CD4-positive, alpha-beta T cell treated with Interferon alpha-2 for 1 hour (primary cell): Measurements from ENCODE around the gene SEPHS1.
"Not testable (repeated sequence)": the region's sequence is repeated elsewhere in the genome, so short reads cannot be mapped to it uniquely, and the experiment has no call there.

Experiments
- DNase-seq, 2 donors: peaks; one replicate each; pipeline ENCODE4 v3.0.0-alpha.2; 2020 to 2022

SEPHS1 gene

DNA sequence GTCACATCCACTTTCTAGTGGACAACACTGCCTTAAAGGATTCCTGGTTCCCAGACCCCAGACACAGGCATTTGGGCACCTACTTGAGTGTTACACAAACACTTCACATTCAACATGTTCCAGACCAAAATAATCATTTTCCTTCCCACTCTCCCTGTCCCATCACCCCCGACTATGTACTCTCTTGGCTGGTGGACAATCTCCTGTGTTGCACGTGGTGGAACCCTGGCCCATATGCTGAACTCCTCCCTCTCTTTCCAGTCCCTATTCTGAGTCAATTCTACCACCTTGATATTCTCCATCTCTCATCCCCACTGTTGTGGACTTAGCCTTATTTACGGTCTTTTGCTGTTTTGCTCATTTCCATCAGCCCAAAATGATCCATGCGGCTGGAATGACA, 8.3 kb upstream of the SEPHS1 start:
- DNase-seq: no peak

DNA sequence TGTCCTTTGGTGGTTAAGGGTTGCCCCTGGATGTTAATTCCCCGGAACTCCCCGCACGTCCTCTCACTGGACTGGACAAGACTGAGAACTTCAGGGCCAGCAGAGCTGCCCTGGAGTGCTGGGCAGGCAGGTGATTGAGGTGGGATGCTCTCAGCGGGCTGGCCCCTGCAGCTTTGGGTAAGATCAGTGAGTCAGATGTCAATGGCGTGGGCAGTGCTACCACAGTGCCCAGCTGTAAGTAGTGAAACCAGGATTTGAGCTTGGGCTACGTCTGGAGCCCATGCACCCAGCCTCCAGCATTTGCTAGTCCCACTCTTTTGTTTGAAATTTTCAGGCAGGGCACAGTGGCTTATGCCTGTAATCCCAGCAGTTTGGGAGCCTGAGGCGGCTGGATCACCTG, 6.7 kb upstream of the SEPHS1 start:
- no peak for DNase-seq

DNA sequence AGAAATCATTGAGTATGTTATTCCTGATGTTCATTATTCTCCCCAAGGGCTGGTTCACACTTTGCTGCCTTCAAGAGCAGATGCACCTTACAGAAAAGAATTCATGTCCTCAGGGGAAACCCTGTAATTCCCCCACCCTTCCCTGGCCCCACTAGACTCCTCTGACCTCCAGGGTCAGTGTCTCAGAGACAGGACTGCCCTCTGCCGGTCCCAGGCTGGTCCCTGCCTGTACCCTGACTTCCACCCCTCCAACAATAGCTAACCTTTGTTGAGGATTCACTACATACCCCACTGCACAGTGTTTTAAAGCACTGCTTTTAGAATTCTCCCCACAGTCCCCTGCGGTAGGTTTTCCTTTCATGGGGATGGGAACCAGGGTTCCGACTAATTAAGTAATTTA, 4.4 kb upstream of the SEPHS1 start:
- DNase-seq: peak in 1 of 2 donors; percentile 12

DNA sequence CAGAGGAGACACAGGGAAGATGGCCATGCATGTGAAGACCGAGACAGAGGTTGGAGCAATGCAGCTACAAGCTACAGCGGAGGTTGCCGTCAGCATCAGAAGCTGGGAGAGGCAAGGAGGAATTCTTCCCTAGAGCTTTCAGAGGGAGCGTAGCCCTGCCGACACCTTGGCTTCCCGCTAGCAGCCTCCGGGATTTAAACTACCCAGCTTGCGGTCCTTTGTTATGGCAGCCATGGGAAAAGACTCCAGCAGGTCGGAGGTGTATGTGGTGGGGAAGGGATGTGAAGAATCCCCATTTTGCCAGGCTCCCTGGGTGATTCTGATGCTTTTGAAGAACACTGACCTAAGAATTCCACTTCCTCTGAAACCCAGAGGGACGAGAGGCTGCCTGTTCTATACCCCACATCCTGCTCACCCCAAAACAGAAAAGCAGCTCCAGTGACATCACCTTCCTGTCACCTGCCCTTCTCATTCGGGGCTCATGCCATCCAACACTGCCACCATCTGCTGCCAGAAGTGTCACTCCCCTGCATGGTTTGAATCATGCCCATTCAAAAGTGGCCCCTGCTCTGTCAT, 3.3 kb upstream of the SEPHS1 start:
- peak; percentile 28 to 61 for DNase-seq

DNA sequence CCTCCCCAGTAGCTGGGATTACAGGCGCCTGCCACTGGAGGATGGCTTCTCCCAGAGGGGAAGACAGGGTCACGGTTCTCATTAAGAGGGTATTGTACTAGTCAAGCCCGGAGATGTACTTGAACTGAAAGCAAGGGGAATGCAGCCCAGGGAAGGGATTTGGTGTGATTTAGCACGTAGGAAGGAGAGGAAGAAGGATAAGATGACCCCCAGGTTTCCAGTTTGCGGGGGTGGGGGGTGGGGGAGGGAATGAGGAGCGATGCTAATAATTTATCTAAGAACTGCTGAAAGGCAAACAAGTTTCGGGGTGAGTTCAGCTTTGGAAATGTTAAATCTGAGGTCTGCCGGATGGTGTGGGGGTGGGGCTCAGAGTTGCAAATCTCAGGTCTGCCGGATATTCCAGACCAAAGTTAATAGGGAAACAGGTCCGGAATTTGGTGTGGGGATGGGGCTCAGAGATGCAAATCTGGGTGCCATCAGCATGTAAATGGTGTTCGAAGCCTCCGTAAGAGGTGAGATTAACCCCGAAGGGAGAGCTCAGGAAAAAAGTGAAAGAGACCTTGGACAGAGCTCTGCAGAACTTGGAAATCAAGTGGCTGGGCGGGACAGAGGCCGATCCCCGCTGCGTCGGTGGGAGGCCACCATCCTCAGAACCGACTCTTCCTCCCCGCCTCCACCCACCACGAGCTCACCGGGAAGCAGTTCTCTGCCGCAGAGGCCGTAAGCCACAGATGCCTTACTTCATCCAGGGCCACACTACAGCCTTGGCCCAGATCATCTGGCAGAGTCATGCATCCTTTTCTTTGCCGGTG, 1.6 kb upstream of the SEPHS1 start:
- DNase-seq: peak; percentile 7 to 21

DNA sequence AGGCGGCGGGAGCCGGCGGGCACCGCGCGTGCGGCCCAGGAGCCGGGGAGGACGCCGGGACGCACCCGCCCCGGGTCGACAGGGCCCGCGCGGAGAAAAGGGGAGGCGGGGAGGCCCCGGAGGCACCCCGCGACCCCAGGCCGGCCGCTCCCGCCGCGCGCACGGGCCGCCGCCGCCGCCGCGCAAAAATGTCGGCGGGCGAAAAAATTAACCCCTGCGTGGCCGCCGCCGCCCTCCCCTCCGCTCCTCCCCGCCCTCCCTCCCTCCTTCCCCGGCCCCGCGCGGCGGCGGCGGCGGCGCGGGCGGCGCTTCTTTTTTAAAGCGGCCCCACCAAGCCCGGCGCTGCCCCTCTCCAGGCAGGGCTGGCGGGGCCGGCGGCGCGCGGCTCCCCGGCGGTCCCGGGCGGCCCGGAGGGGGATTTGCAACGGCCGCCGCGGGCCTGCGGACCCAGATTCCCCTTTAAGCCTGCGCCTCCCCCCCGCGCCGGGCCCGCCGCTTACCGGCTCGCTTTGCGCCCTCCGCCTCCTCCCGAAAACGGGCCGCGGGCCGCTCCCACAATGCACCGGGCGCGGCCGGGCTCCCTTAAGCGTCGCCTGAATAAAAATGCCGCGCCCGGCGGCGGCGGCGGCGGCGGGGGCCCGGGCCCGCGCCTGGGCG, 465 bp downstream of the SEPHS1 start:
- DNase-seq: peak; percentile 74 to 84

DNA sequence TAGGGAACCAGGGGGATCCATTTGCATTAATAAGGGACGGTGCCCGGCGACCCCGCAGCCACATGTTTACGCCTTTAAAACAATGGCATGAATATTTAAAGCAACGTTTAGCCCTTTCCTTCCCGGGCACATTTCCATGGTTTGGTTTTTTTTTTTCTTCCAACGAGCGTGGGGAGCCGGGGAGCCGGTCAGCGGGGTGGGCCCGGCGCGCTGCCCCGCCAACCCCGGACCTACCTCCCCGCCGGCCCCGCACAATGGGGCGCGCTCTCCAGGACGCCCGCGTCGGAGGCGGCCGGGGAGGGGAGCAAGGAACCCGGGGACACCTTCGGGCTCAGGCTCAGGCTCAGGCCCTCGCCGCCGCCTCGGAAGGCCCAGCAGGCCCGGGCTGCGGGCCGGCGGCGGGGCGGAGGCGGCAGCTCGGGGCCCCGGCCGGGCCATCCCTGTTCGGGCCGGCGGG, 1.0 kb downstream of the SEPHS1 start:
- no peak for DNase-seq

DNA sequence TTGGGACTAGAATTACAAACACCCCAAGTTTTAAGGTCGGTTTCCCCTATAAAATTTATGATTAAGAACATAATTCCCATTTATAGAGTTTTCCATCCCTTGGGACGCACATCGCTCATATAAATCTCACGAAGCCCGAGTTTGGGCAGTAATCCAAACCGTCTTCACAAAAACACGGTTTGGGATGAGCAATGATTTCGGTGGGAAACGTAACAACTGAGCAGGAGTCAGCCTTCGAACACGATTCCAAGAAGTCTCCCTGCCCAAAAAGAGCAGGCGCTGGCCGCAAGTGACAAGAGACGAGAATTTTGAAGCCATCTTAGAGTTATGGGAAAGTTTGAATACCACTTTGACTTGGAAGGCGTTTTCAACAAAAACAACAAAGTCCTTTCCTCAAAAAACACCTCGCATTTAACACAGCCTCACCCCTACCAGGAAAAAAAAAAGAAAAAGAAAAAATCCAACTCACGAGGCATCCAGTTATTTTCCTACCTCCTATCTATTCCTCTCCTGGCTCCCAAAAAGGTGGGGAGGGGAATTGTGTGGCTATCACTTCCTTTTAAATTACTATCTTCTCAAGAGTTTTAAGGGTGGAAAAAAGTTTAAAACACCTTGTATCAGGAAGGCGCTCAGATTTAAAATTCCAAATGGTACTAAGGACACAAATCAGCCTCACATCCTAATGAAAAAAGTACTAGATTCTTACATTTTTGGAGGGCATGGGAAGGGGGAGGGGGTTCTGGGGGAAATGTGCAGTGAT, 1.6 kb downstream of the SEPHS1 start:
- DNase-seq: no peak

DNA sequence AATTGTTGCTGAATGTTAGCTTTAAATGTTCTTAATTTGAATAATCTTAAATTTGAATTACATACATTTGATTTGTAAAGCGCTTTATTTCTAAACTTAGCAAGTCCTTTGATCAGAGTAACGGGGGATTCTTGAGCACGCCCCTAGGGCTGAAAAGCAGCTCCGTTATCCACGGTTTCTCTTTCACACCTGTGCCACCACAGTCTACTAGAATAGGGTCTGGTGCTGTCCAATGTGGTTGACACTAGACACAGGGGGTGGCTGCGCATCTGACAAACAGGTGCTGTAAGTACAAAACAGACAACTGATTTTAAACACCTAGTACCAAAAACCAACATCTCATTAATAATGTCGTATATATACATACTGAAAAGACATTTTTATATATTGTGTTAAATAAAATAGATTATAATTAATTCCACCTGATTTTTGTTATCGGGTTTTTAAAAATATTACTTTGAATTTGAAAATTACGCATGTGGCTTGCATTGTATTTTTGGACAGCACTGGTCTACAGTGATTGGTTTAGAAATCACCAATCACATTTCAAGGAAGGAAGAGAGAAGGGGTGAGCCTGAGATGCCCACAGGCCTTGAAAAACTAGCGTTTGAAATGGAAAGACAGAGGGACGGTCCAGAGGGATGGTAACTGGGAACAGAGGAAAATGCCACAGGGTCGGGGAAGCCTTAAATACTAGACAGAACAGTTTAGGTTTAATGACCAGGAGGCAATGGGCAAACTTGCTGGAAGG, 7.3 kb downstream of the SEPHS1 start:
- peak; percentile 39 to 64 for DNase-seq

DNA sequence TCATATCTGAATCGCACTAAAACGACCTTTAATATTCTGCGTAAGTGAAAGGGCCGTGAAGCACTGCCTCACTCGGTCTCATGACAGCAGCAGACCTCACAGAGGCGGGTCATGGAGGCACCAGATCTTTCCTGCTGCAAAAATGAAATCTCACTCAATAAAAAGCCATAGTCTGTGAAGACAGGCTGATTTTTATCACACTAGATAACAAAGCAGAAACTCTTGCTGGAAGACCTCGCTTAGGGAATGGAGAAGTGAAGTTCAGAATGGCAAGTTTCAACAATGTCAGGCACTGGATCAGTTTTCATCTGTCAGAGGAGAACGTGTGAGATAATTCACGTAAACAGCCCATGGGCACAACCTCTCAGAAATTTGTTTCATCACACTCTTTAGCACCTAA, 8.0 kb downstream of the SEPHS1 start:
- no peak for DNase-seq

DNA sequence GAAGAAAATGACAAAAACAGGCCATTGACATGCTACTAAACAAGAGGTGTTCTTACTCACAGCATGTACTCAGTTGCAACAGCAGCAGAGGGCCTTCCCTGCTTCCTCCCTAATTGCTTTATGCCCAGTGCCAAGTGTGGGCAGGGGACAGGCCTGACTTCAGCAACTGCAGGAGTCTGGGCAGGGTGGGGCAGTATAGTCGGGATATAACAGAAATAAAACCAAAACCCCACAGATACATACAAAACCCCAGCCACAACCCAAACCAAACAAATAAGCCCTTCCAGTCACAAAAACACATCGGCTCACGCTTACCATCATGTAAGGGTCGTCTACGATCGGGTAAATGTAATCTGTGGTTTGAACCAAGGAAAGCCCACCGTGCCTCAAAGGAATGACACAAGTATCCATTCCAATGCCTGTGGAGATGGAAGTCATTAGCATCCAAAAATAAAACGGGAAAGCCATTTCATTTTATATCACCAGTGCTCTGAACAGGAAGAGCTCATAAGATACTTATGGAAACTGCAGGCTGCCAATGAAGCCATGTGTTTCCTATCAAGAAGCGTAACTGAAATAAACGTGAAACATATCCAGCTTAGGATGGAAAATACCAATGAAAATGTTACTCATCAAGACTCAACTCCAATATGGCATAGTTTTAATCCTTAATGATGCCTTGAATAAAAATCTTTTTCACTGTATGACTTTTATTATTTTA, 9.5 kb downstream of the SEPHS1 start:
- DNase-seq: no peak

DNA sequence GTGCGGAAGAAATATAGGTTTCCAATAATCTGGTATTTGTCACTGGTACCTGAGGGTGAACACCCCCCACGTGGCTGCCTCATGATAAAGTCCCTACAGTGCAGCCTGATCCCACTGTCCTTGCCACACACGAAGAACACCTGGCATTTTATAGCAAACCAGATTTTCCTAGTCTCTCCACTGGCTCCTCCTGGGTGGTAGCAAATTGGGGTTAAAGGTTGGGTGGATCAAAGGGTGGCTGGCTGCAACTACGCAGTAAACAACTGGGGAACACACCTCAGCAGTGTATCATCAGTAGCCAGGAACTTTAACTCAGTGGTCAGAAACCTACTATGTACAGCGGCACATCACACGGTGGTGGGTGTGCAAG, 10.3 kb downstream of the SEPHS1 start:
- DNase-seq: no peak

DNA sequence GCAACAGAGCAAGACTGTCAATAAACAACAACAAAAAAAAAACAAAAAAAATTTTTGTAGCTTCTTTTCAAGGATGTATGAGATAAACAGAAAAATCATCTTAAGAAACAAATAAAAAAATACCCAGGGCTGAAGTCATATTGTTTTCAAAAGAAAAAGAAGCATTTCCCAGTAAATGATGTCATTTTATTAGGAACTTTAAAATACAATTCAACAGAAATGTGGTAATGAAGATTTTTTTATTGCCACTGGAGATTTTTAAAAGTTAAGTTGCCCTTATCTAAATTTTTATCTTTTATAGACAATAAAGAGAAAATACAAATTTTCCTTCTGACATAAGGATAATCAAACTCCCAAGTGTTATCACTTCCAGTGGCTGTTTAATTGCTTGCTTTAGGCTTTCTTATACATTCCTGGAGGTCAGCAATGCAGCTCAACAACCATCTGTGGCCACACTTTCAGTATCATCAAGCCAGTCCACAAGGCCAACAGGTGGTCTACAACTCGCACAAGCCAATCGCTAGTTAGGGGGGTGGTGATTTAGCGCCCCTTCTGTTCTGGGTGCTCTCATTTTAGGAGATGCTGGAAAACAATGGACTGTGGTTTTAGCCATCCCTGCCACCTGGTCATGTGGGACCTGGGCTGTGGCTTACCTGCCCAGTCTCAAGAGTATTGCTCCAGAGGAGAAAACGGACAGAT, 10.8 kb downstream of the SEPHS1 start:
- DNase-seq: no peak

DNA sequence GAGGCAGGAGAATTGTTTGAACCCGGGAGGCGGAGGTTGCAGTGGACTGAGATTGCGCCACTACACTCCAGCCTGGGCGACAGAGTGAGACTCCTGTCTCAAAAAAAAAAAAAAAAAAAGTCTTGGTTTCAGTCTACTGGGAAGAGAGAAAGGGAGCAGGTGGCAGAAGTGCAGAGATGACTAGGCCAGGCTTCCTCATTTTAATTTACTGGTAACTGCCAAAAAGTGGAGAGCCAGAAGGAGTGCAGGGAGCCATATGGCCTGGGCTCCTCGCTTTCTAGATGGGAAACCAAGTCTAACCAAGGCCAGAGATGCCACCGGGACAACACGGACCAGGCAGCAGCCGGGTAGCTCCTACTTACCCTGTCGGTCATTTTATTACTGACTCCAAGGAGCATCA, 12.2 kb downstream of the SEPHS1 start:
- no peak for DNase-seq

DNA sequence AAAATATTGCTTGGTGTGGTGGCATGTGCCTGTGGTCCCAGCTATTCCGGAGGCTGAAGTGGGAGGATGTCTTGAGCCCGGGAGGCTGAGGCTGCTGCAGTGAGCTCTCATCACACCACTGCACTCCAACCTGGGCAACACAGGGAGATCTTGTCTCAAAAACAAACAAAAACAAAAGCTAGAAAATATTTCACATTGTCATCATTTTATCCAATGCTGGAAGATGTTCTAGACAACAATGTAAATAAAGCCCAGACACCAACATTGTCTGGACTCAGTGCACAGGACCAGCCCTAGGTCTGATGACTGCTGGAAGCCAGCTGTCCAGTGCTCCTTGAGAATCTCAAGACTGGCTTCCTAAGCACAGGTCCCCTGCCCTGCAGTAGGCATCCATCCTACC, 13.5 kb downstream of the SEPHS1 start:
- DNase-seq: no peak

DNA sequence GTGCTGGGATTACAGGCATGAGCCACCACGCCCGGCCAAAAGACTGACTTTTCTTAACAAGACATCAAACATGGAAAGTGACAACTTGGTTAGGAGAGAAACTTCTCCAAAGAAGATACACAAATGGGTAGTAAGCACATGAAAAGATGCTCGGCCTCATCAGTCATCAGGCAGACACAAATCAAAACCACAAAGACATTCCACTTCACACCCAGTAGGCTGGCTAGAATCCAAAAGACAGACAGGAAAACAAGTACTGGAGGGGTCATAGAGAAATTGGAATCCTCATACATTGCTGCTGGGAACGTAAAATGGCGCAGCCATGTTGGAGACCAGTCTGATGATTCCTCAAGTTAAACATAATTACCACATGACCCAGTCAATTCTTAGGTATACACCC, 16.4 kb downstream of the SEPHS1 start:
- no peak for DNase-seq

DNA sequence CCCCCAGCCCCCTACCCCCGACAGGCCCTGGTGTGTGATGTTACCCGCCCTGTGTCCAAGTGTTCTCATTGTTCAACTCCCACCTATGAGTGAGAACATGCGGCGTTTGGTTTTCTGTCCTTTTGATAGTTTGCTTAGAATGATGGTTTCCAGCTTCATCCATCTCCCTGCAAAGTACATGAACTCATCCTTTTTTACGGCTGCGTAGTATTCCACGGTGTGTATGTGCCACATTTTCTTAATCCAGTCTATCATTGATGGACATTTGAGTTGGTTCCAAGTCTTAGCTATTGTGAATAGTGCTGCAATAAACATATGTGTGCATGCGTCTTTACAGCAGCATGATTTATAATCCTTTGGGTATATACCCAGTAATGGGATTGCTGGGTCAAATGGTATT, 17.1 kb downstream of the SEPHS1 start:
- not testable (repeated sequence) for DNase-seq

DNA sequence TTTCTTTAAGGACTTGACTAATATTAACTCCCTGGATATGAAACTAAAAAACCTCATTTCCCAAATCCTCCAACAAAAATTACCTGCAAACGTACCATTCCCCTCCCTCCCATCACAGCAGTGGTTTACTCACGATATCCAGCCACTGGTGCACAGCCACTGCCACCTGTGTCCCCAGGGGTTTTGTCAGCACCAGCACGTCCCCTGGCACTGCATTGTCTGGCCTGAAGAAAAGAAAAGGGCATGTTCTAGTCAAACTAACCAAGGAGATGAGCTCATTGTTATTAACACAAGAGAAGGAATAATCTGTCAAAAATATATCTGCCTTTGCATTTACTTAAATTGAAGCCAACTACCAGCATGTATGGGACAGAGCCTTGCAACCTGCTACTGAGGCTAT, 18.5 kb downstream of the SEPHS1 start:
- no peak for DNase-seq

DNA sequence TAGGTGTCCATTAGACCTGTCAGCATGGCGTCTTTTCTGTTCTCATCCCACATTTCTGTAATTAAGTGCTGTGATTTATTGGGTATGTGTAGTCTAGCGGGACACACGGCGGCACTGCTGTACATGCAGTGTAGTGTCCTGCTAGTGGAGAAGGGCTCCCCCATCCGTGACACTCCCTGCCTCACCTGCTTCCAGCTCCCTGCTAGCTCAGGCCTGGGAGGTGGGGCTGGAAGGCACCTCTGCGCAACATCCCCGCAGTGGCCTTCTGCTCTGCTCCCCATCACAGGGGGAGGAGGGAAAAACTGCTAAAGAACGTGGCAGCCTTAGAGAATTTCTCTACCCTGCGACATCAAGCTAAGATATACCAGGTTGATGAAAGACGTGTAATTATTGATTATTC, 19.5 kb downstream of the SEPHS1 start:
- DNase-seq: no peak

DNA sequence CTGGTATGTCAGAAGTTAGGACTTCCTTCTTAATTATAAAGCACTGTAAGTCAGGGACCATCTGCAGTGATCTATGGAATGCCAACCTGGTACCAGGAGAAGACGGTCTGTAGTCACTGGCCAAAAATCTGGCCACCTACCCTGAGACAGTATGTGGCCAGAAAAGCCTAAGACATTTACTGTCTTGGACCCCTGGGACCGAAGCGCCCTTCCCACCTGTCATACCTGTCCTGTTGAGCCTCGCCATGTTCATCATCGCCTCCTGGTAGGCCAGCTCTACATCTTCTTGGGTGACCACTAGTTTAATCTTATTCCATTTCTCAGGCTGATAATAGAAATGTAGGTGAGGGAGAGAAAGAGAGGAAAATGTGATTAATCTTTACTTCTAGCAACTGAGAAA, 20.0 kb downstream of the SEPHS1 start:
- DNase-seq: no peak

DNA sequence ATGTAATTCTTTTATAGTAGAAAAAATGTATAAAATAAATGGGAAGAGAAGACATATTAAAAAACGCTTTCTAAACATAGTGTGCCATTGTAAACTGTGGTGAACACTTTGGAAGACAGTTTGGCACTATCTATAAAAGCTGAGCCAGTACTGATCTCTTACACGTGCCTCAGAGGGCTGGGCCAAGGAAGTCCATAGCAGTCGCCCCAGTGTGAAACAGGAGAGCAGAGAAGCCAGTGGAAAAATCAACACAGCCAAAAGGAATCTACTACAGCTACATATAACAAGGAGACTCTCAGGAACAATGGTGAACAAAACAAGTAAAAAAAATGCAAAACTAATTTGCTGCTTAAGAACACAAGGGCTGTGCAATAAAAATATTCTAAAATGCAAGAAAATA, 20.6 kb downstream of the SEPHS1 start:
- no peak for DNase-seq
